Measurements from ENCODE around the gene VKORC1. TPM values are rescaled to one million over a fixed set of nuclear protein-coding genes. Genes with fewer than 3 reads are reported as not detected.
"Not testable (repeated sequence)": the region's sequence is repeated elsewhere in the genome, so short reads cannot be mapped to it uniquely, and the experiment has no call there.

The VKORC1 gene
- total and polyA plus RNA-seq, 2 experiments from 2014 or later: 105 to 195 TPM

DNA sequence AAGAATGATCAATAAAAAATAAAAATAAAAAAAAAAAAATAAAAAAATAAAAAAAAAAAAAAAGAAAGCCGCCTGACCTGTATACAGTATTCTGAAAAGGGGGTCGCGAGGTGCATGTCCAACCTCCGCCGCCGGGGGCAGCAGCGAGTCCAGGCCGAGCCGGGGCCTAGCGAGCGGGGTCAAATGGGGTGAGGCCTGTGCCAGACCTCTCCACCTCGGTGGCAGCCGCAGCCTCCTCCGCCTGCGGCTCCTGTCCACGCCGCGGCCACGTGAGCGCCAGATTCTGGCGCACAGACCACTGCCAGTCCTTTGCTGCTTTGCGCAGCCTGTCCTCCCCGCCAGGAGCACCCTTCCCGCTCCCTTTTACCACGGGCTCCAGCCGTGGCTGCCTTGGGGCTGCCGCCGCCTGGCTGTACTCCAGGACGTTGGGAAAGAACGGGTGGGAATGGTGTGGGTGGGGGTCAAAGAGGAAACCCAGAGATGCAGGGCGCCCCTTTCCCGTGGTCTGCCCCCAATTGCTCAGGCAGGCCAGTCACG lies 11.1 kb upstream of the VKORC1 start:
- Histone ChIP-seq H3K9me3 (ENCODE audit: low read depth) (no peaks in the 10 kb centered on the region), H3K27ac (no peak overlapping the region), H3K4me3 (no peak overlapping the region), H3K27me3 (no peaks in the 10 kb centered on the region), H2AFZ (no peak overlapping the region), H4K20me1 (ENCODE audit: insufficient read depth, poor library complexity, severe bottlenecking) (no peaks in the 10 kb centered on the region), H3K79me2 (peaks cover 12% of the 10 kb centered on the region), H3K4me2 (peak overlapping the region; percentile 37), H3K9me2 (replicated peaks; ENCODE audit: insufficient read depth) (no peaks in the 10 kb centered on the region), H3K4me1 (ENCODE audit: insufficient read depth) (peaks cover 6% of the 10 kb centered on the region), H3K36me3 (replicated peaks; ENCODE audit: insufficient read depth, low read depth) (no peaks in the 10 kb centered on the region)
- peak; percentile 83 for DNase-seq (ENCODE audit: low spot score)
- no peak for TF ChIP-seq EZH2phosphoT487 (IDR thresholded peaks at IDR 0.05; ENCODE audit: low read depth, severe bottlenecking, unreplicated experiment)
- TF ChIP-seq, protein P1, sequence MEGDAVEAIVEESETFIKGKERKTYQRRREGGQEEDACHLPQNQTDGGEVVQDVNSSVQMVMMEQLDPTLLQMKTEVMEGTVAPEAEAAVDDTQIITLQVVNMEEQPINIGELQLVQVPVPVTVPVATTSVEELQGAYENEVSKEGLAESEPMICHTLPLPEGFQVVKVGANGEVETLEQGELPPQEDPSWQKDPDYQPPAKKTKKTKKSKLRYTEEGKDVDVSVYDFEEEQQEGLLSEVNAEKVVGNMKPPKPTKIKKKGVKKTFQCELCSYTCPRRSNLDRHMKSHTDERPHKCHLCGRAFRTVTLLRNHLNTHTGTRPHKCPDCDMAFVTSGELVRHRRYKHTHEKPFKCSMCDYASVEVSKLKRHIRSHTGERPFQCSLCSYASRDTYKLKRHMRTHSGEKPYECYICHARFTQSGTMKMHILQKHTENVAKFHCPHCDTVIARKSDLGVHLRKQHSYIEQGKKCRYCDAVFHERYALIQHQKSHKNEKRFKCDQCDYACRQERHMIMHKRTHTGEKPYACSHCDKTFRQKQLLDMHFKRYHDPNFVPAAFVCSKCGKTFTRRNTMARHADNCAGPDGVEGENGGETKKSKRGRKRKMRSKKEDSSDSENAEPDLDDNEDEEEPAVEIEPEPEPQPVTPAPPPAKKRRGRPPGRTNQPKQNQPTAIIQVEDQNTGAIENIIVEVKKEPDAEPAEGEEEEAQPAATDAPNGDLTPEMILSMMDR (IDR thresholded peaks at IDR 0.05; ENCODE audit: poor library complexity): peak; percentile 66
- 43% methylated on average over 32 of the region's 33 CpGs for WGBS (ENCODE audit: low lambda C conversion rate, missing lambda C conversion rate)

DNA sequence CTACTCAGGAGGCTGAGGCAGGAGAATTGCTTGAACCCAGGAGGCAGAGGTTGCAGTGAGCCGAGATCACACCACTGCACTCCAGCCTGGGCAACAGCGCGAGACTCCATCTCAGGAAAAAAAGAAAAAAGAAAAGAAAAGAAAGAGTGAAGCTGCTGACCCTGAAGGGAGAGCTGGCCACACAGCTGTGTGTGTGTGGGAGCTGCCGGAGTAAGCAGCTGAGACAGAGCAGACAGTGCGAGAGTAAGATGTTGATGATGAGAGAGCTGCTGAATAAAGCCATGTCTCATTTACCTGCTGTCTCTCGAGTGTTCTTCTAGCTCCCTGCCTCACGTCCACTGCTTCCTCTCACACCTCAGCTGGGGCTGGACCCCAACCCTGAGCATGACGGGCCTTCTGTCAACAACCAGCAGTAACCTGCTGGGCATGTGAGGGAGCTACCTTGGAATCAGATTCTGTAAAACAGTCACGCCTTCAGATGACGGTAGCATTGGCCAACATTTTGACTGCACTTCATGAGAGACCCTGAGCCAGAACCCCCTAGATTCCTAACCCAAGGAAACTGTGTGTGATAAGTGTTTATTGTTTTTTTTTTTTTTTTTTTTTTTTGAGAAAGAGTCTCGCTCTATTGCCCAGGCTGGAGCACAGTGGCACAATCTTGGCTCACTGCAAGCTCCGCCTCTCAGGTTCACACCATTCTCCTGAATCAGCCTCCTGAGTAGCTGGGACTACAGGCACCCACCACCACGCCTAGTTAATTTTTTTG lies 6.5 kb upstream of the VKORC1 start:
- 79% methylated on average over 13 of the region's 13 CpGs for WGBS (ENCODE audit: low lambda C conversion rate, missing lambda C conversion rate)
- not testable (repeated sequence) for H3K27me3 ChIP-seq

DNA sequence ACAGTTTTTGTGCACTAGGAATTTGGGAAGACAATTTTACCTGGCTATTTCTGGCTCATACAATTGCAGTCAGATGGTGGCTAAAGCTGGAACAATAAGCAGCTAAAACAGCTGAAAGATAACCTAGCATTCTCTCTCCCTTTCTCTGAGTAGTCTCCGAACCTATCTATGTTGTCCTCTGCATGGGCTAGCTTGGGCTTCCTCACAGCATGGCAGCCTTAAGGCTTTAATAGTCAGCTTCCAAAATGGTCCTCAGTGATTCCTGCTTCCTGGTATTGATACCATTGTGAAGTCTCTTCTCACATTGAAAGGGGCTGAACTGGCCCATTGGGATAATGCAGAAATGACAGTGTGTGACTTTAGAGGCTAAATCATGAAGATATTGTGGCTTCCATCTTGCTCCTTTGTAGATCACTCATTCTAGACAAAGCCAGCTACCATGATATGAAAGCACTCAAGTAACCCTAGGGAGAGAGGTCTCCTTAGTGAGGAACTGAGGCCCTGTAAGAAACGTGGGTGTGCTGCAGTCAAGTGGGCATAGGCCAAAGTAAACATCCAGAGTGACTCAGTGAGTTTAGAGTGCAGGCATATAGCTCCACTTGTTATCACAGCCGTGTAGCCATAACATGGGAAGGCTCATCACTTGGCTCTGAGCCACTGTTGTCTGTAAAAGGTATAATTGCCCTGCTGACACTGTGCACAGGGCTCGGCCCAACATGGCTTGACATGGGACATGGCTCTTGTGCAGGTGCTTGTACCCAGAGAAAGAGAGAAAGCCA lies 5.5 kb upstream of the VKORC1 start:
- H4K20me1 ChIP-seq (ENCODE audit: insufficient read depth, poor library complexity, severe bottlenecking): no peaks in the 10 kb centered on the region
- no peaks in the 10 kb centered on the region for H3K9me2 ChIP-seq (replicated peaks; ENCODE audit: insufficient read depth)
- no peaks in the 10 kb centered on the region for H3K27me3 ChIP-seq
- H3K4me2 ChIP-seq: no peak overlapping the region
- no peak overlapping the region for H3K4me3 ChIP-seq
- no peak overlapping the region for H2AFZ ChIP-seq
- H3K27ac ChIP-seq: no peak overlapping the region
- WGBS (ENCODE audit: low lambda C conversion rate, missing lambda C conversion rate): 67% methylated on average over 4 of the region's 4 CpGs
- H3K36me3 ChIP-seq (replicated peaks; ENCODE audit: insufficient read depth, low read depth): no peaks in the 10 kb centered on the region
- TF ChIP-seq EZH2 (IDR thresholded peaks at IDR 0.05; ENCODE audit: borderline replicate concordance) (no peak), EZH2phosphoT487 (IDR thresholded peaks at IDR 0.05; ENCODE audit: low read depth, severe bottlenecking, unreplicated experiment) (no peak)
- TF ChIP-seq, protein P1 (IDR thresholded peaks at IDR 0.05; ENCODE audit: poor library complexity): no peak
- no peaks in the 10 kb centered on the region for H3K4me1 ChIP-seq (ENCODE audit: insufficient read depth)
- H3K79me2 ChIP-seq: no peaks in the 10 kb centered on the region
- no peaks in the 10 kb centered on the region for H3K9me3 ChIP-seq (ENCODE audit: low read depth)
- DNase-seq (ENCODE audit: low spot score): no peak

More for the DNA sequence above, 6.5 kb upstream of the VKORC1 start:
- H3K9me3 ChIP-seq (ENCODE audit: low read depth); H3K9me2 ChIP-seq (replicated peaks; ENCODE audit: insufficient read depth); H3K4me2 ChIP-seq; H3K4me3 ChIP-seq; H3K36me3 ChIP-seq (replicated peaks; ENCODE audit: insufficient read depth, low read depth); H3K79me2 ChIP-seq; H2AFZ ChIP-seq; H4K20me1 ChIP-seq (ENCODE audit: insufficient read depth, poor library complexity, severe bottlenecking); H3K4me1 ChIP-seq (ENCODE audit: insufficient read depth); H3K27ac ChIP-seq: not testable (repeated sequence)
- DNase-seq (ENCODE audit: low spot score): peak; percentile 5

DNA sequence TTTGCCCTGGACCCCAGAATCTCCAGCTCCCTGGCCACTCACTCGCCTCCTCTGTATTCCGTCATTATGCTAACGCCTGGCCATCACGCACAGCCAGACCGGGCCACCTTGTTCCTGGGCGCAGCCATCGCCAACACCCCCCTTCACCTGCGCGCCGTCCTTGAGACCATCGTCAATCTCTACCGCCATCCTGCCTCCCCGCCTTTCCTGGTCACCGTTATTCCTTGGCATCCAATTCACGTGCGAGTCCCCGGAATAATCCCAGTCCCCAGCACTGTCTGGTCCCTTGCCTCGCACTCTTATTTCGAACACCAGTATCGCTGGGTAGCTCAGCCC lies 541 bp downstream of the VKORC1 start:
- TF ChIP-seq EZH2 (IDR thresholded peaks at IDR 0.05; ENCODE audit: borderline replicate concordance): no peak
- TF ChIP-seq, protein P1 (IDR thresholded peaks at IDR 0.05; ENCODE audit: poor library complexity): no peak
- no peak for TF ChIP-seq EZH2phosphoT487 (IDR thresholded peaks at IDR 0.05; ENCODE audit: low read depth, severe bottlenecking, unreplicated experiment)

More for the DNA sequence above, 541 bp downstream of the VKORC1 start:
- Histone ChIP-seq H3K4me2 (peak overlapping the region; percentile 93), H3K9me2 (replicated peaks; ENCODE audit: insufficient read depth) (no peaks in the 10 kb centered on the region), H3K27me3 (no peaks in the 10 kb centered on the region), H3K79me2 (peaks cover 14% of the 10 kb centered on the region), H3K4me1 (ENCODE audit: insufficient read depth) (no peaks in the 10 kb centered on the region), H4K20me1 (ENCODE audit: insufficient read depth, poor library complexity, severe bottlenecking) (no peaks in the 10 kb centered on the region), H3K36me3 (replicated peaks; ENCODE audit: insufficient read depth, low read depth) (no peaks in the 10 kb centered on the region), H2AFZ (peak overlapping the region; percentile 10), H3K9me3 (ENCODE audit: low read depth) (no peaks in the 10 kb centered on the region), H3K27ac (peak overlapping the region; percentile 71), H3K4me3 (peak overlapping the region; percentile 2)
- WGBS (ENCODE audit: low lambda C conversion rate, missing lambda C conversion rate): under 1% methylated on average over 20 of the region's 20 CpGs
- DNase-seq (ENCODE audit: low spot score): peak; percentile 32
